NCI-H2196 (cell line): Measurements from ENCODE around the gene WNK2.
A peak's percentile ranks its signal among the peaks of the same experiment; 100 is the strongest.
"Not testable (repeated sequence)": the region's sequence is repeated elsewhere in the genome, so short reads cannot be mapped to it uniquely, and the experiment has no call there.

ENCODE experiments used
- DNase-seq: peaks from one replicate; lab custom pipeline; 2025; ENCODE audit not compliant: unreplicated experiment; lab: John Stamatoyannopoulos, UW

Gene WNK2

DNA sequence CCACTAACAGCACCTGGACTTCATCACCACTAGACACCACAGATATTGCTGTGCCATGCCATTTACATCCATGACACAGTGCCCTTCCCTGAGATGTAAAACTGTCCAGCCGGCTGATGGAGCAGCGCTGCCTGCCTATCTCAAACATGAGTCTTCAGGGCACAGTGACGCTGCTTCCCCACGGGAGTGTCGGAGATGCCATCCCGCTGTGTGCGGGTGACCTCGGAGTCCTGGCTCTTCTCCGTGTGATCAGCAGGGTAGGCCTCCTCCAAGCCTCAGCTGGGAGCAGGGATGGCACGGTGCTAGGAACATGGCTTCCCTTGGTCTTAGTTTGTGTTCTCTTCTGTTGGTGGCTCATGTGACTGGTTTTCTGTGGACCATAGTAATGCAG lies 137.3 kb downstream of the WNK2 start:
- no peak for DNase-seq

- DNase-seq: not testable (repeated sequence)
These were observed 139.6 kb downstream of the WNK2 start for GRCh38 chr9:93323446-93323954.

GRCh38 chr9:93324191-93324834 lies 140.4 kb downstream of the WNK2 start:
- DNase-seq: no peak

- no peak for DNase-seq
These were observed 141.5 kb downstream of the WNK2 start for GRCh38 chr9:93325307-93326035.

DNA sequence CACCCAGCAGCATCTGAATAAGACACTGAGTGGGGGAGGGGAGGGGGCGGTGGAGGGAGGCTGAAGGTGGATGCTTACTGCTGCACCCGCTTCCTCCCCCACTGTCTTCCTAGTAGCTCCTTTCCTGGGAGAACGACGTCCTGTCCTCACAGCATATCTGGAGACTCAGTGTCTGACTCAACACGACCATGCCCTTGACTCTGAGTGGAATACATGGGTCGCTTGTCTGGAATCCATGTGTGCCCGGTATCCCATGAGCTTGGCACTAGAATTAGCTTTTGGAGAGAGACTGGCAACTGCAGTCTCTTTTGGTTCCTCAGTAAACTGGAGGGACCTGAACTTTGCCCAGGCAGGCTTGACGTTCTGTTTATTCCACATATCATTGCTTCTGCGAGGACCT lies 142.1 kb downstream of the WNK2 start:
- no peak for DNase-seq

GRCh38 chr9:93326654-93327053 lies 142.7 kb downstream of the WNK2 start:
- DNase-seq: no peak

GRCh38 chr9:93329629-93330280 lies 145.8 kb downstream of the WNK2 start:
- no peak for DNase-seq

DNA sequence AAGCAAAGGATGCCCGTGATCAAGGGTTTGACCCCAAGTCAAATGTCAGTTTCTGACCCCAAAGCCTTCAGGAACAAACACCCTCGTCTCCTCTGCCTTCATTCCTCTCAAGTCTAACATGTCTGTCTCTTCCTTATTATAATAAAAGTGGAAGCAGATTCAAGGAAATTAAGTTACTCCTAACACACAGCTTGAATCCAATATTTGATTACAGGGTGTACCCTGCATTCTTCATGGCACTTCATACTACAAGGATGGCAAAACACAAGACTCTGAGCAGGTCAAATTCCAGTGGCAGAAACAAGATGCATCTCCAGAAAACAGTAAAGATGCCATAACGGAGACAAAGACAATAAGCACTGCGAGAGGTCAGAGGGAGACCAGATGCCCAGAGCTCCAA lies 148.4 kb downstream of the WNK2 start:
- no peak for DNase-seq

GRCh38 chr9:93336720-93337119 lies 152.8 kb downstream of the WNK2 start:
- DNase-seq: no peak

DNA sequence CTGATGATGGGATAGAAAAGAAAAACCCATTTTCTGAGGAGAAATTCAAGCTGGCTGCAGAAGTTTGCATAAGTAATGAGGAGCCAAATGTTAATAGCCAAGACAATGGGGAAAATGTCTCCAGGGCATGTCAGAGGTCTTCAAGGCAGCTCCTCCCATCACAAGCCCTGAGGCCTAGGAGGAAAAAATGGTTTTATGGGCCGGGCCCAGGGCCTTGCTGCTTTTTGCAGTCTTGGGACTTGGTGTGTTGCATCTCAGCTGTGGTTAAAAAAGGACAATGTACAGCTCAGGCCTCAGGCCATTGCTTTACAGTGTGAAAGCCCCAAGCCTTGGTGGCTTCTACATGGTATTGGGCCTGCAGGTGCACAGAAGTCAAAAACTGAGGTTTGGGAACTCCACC lies 154.3 kb downstream of the WNK2 start:
- not testable (repeated sequence) for DNase-seq

- DNase-seq: no peak
These were observed 156.2 kb downstream of the WNK2 start for GRCh38 chr9:93340091-93340490.

DNA sequence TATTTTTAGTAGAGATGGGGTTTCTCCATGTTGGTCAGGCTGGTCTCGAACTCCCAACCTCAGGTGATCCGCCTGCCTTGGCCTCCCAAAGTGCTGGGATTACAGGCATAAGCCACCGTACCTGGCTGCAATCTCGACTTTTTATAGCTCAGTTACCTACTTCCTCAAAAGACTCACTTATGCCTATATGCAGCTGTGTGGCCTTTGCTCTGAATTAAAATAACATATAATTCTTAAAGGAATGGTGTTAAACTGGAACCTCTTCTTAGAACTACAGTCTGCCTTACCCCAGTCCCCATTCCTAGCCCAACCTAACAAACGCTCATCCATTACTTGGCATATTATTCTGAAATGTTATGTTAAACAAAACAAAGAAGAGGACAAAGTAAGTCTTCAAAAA lies 157.9 kb downstream of the WNK2 start:
- not testable (repeated sequence) for DNase-seq

- DNase-seq: peak; percentile 34
These were observed 158.5 kb downstream of the WNK2 start for GRCh38 chr9:93342428-93342827.

DNA sequence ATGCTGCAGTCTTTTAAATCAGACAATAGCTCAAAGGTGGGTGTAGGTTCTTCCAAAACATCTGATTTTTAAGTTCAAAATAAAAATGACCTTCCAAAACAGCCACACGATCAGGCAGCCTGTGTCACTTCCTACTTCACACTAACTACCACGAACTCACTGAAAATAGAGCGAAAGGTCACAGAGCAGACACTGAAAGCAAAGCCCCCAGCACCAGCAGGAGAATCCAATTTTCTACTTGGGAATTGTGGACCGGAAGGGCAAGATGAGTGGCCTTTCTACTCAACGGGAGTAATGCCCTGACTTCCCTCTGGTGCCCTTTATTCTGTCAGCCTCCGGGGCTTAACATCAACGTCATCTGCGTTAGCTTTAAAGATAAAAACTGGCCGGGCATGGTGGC lies 159.7 kb downstream of the WNK2 start:
- DNase-seq: no peak

GRCh38 chr9:93345643-93346230 lies 161.8 kb downstream of the WNK2 start:
- no peak for DNase-seq

DNA sequence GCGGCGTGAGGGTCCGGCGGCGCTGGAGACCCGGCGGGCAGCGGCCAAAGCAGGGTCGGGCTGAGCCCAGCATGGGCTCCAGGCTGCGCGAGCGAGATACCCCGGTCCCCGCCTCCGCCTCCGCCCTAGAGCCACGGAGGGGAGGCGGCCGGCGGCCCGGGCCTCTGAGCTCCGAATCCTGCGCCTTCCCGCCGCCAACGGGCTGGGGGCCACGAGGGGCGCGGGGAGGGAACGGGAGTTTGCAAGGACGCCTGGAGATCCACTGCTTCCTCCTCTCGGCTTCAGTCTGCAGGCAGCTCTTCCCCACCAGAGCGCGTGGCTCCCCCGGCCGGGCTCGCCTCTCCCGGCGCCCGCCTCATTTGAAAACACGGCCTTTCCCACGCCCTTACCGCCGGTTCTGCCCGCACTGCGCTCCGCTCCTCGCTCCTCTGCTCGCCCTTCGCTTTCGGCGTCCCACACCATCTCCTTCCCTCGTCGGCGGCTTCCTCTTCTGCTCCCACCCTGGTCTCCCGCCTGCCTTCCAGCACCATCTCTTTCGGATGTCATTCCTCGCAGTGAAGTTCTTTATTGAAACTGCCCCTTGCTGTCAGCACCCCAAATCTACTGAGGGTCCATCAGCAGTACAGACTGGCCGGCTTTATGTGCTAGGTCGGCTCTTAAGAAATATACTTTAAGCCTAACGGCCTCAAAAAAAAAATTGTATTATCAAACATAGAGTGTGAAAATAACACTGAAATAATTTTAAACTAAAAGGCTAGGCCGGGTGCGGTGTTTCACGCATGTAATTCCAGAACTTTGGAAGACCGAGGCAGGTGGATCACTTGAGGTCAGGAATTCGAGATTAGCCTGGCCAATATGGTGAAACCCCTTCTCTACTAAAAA lies 162.5 kb downstream of the WNK2 start:
- no peak for DNase-seq

DNA sequence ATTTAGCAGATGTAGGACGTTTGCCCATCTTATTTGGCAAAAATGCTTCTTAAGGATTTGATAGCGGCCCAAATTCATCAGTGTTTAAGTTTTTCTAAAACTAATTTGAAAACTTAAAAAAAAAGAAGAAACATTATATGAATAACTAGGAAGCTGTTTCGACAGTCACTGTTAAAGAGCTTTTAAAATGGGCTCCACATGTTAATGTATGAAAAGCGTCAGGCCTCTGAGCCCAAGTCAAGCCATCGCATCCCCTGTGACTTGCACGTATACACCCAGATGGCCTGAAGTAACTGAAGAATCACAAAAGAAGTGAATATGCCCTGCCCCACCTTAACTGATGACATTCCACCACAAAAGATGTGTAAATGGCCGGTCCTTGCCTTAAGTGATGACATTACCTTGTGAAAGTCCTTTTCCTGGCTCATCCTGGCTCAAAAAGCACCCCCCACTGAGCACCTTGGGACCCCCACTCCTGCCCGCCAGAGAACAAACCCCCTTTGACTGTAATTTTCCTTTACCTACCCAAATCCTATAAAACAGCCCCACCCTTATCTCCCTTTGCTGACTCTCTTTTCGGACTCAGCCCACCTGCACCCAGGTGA lies 163.5 kb downstream of the WNK2 start:
- DNase-seq: not testable (repeated sequence)

DNA sequence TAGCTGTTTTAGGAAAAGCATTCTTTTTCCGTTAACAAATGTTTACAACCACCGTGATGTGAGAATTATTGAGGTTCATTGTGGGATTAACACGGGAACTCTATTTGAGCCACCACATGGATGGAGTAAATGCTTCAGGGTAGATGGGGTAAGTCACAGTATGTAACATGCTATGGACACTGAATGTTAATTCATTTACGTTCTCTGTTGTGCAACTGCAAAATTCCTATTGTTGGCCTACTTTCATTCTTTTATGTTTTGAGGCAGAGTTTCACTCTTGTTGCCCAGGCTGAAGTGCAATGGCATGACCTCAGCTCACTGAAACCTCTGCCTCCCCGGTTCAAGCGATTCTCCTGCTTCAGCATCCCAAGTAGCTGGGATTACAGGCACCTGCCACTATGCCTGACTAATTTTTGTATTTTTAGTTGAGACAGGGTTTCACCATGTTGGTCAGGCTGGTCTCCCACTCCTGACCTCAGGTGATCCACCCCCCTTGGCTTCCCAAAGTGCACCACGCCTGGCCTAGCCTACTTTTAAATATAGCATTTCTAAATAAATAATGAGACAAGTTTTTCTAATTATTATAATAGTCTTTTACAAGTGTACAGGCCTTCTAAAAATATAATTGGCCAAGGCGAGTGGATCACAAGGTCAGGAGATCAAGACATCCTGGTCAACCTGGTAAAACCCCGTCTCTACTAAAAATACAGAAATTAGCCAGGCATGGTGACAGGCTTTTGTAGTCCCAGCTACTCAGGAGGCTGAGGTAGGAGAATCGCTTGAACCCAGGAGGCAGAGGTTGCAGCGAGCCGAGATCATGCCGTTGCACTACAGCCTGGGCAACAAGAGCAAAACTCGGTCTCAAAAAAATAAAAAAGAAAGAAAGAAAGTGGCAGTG lies 169.7 kb downstream of the WNK2 start:
- not testable (repeated sequence) for DNase-seq

- no peak for DNase-seq
These were observed 170.5 kb downstream of the WNK2 start for GRCh38 chr9:93354451-93354850.
